HG03575 (cell line): ENCODE data around the gene GUCA1A.
"Not testable (repeated sequence)": the region's sequence is repeated elsewhere in the genome, so short reads cannot be mapped to it uniquely, and the experiment has no call there.

Experiments used
- ATAC-seq: cut with Tn5 transposase; IDR thresholded peaks from one replicate; pipeline ENCODE4 v1.9.1; 2021; ENCODE audit not compliant: unreplicated experiment, insufficient number of reproducible peaks, low FRiP score; ENCODE audit errors: extremely low read depth

Gene GUCA1A

DNA sequence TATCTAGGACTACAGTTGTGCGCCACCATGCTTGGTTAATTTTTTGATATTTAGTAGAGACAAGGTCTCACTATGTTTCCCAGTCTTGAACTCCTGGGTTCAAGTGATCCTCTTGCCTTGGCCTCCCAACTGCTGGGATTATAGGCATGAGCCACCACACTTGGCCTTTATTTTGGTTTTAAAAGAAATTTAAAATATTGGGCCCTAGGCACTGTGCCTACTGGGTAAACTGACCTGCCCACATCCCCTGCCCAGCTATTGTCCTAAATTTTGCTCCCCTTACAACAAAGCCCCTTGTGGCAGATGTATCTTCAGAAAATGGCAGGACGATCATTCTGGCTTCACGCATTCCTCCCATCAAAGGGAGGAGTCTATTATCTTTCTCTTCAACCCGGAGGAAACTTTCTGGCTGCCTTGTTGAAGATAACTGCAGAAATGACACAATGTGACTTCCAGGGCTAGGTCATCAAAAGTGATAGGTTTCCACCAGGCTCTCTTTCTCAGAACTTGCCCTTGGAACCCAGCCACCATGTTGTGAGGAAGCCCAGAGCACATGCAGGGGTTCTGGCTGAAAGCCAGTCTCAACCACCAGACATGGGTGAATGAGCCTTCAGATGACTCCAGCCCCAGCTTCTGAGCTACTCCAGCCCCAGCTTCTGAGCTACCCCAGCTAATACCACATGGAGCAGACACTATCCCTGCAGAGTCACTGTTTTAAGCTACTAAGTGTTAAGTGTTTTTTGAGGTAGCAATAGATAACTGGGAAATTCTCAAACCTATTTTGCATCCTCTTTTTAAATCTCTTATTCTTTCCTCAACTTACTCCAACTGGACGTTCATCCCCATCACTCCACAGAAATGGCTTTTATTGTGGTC, 26.2 kb downstream of the GUCA1A start:
- no peak for ATAC-seq

DNA sequence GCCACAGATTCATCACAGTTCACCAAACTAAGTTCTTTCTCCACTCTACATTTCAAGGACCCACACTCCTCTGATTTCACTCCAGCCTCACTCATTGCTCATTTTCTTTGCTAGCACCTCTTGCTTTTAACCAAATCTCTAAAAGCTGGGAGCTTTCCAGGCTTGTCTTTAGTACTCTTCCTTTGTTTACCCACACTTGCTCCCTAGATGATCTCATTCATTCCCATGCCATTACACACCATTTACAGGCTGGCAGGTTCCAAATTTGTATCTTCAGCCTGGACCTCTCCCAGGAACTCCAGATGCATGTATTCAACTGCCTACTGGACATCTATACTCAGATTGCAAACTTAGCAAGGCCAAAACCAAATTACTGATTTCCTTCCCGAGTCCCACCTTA, 26.9 kb downstream of the GUCA1A start:
- no peak for ATAC-seq

DNA sequence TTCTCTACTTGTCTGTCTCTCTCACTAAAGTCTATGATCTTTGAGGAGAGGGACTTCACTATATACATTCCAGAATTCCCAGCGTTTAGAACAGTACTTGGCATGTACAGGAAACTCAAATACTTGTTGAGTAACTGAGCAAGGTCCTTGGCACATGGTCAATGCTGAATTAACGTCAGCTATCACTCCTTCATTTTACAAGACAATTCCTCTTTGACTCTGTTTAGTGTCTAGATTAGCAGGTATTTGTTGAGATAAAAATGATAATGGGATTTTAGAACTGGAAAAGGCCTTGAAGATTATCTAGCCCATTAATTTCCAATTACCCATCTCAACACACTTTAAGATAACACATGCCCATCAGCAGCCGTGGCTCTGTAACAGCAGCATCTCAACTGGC, 28.2 kb downstream of the GUCA1A start:
- no peak for ATAC-seq

DNA sequence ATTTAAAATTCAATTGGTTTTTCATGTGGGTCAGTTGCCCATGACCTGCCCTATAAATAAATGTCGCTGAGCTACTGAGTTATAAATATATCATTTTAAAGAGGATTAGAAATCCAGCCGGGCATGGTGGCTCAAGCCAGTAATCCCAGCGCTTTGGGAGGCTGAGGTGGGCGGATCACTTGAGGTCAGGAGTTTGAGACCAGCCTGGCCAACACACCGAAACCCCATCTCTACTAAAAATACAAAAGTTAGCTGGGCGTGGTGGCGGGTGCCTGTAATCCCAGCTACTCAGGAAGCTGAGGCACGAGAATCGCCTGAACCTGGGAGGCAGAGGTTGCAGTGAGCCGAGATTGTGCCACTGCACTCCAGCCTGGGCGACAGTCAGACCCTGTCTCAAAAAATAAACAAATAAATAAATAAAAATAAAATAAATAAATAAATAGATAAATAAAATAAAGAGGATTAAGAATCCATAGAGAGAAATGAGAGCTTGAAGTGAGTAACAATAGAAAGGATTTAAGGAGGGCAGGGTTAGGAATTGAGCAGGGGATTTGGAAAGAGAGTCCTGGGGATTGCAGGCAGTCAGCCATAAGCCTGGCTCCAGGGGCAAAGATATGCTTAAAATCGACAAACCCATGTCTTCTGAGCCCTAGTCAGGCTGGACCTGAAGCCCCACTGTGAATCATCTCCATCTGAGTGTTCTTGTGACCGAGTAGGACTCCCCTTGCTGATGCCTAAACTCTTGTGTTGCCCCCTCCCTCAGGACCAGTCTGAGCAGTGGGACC, 29.2 kb downstream of the GUCA1A start:
- not testable (repeated sequence) for ATAC-seq

DNA sequence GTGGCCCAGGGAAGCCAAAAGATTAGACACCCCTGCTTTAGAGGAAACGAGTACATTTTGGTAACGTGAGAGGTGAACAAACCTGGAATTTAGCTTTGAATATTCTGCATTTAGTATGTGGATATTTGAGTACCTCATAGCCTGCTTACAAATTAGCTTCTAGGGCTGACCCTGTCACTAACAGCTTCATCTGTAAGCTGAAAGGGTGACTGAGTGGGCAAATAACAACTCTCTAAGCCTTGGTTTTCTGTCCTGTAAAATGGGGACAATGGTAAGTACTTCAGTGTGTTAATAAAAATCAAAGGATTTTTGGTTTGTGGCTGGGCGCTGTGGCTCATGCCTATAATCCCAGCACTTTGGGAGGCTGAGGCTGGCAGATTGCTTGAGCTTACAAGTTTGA, 30.0 kb downstream of the GUCA1A start:
- no peak for ATAC-seq

DNA sequence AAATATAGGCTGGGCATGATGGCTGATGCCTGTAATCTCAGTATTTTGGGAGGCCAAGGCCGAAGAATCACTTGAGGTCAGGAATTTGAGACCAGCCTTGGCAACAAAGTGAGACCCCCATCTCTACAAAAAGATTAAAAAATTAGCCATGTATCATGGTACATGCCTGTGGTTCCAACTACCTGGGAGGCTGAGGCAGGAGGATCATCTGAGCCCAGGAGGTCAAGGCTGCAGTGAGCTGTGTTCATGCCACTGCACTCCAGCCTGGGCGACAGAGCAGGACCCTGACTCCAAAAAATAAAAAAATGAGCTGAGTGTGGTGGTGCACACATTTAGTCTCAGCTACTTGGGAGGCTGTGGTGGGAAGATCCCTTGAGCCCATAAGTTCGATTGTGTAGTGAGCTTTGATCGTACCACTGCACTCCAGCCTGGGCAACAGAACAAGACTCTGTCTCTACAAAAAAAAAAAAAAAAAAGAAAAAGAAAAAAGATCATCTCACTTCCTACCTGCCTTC, 31.7 kb downstream of the GUCA1A start:
- no peak for ATAC-seq

DNA sequence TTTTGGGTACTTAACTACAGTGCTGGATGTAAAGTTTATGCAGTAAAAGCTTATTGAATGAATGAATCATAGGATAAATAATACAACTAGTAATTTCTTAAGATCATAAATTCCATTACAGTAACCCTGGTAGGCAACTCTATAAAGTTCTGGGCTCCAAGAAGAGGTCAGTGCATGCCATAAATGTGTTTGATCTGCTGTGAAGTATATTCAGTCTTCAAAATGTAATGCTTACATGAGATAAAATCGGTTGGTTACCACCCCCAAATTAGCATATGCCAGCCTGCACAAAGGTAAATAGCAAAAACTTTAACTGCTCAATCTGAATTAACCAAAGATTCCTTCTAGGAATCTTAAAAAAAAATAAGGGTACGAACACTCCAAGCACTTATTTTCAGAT, 34.4 kb downstream of the GUCA1A start:
- ATAC-seq: not testable (repeated sequence)

DNA sequence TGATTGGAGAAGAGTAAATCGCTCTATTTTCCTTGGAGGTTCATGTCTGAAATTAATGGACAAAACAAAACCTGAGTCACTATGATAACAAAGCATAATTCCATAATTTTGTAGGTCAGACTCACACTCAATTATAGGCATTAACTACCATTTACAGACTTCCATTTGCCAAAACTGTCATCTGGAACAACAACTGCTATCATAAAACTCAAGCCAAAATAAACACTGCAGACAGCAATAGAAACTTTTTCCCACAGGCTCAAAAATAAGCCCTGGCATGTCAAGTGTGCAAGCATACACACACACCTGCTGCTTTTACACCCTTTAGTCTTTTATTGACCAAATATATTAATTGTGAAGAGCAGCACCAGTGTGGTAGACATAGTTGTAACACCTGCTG, 37.4 kb downstream of the GUCA1A start:
- ATAC-seq: no peak

DNA sequence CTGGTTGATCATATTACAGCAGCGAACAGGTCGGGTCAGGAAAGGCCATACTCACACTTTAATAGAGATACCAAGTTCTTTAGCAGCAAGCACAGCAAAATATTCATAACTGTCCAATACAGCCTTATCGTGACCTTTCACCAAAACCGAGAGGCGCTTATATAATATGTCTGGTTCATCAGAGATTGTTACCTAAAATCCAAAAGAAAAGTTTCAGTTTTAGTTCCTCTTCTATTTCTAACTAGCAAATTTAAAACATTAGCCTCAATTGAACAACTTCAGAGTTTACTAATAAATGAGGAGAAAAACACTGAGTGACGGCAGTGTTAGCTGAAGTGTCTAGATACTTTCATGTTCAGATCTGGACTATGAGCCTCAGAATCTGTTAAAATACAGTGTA, 38.6 kb downstream of the GUCA1A start:
- ATAC-seq: no peak

DNA sequence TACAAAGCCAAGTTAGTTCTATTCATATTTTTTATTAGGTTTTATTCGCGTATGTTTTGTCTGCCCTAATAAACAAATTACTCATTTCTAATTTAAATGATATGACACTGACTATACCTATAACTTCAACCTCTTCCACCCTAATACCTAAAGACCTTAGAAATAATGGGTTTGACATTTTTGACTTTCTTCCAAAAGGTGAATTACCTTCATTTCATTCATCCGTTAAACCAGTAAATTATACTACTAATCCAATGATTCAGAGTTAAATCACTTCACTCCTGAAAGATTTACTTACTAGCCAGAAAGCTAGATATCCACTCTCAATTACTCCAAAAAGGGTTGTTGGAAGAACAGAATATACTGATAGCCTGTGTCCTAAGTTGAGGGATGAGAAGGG, 39.3 kb downstream of the GUCA1A start:
- no peak for ATAC-seq

DNA sequence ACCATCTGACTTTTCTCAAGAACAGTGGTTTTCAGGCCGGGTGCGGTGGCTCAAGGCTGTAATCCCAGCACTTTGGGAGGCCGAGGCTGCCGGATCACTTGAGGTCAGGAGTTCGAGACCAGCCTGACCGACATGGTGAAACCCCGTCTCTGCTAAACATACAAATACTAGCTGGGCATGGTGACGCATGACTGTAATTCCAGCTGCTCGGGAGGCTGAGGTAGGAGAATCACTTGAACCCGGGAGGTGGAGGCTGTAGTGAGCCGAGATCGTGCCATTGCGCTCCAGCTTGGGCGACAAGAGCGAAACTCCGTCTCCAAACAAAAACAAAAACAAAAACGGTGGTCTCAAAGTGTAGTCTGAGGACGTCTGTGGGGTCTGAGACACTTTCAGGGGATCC, 43.3 kb downstream of the GUCA1A start:
- not testable (repeated sequence) for ATAC-seq

DNA sequence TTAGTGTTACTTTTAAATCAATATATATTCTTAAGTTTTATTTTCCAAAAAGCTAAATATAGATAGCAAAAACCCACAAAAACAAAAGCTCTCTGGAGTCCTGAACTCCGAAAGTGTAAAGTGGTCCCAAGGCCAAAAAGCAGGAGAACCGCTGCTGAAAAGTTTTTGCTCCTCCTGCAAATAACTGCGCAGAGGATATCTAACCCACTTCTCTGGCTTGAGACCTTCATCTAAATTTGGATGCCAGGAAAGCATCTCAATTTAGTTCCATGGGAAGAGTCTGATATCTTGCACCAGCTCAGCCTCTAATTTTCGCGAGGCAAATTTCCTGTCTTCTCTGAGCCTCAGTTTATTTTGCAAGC, 44.0 kb downstream of the GUCA1A start:
- no peak for ATAC-seq

DNA sequence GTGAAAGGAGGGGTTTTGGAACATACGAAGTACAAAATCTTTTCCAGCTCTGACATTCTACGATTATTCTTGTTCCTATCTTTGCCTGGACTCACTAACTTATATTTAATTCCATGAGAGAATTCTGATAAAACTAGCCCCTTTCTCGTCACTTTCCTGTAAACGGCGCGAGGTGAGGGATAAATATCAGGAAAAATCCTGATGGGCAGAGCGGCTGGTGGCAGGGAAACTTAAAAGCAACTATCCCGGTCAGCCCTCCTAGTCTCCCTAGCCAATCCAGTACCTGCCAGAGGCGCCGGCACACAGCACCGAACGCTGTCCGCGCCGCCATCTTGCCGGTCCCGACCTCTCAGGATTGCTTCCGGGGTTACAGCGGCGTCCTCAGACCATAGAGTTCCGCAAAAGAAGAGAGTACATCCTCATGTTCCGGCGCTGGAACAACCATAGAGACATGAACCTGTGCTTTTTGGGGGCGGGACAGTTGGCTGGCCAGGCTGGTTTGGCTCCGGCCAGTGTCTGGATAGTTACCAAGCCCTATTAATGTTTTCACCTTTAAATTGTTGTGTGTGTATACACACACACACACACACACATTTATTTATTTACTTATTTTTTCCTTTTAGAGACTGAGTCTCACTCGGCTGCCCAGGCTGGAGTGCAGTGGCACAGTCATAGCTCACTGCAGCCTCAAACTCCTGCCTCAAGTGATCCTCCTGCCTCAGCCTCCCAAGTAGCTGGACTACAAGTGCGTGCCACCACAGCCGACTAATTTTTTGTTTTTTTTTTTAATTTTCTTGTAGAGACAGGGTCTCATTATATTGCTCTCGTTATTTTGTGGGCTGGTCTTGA, 44.6 kb downstream of the GUCA1A start, which contains the start of gene MRPS10:
MRPS10 (minus strand) TSS at position 343 of the 849 bp plus-strand sequence; CDS start at position 331, 12 bp downstream.
- ATAC-seq: peak; percentile 61

DNA sequence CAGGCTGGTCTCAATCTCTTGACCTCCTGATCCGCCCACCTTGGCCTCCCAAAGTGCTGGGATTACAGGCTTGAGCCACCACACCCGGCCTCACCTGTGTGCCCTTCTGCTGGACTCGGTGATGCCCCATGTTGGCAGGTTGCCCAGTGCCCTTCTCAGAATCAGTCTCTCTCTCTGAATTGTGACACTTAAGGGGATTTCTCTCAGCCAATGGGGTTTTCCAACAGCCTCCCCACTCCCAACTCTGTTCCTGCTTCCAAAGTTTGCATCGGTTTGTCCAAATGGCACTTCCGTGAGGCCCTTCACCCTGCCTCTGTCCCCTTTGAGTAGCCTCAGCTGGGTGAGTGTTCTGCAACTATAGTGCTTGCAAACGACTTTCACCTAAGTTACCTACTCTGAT, 47.6 kb downstream of the GUCA1A start:
- no peak for ATAC-seq

DNA sequence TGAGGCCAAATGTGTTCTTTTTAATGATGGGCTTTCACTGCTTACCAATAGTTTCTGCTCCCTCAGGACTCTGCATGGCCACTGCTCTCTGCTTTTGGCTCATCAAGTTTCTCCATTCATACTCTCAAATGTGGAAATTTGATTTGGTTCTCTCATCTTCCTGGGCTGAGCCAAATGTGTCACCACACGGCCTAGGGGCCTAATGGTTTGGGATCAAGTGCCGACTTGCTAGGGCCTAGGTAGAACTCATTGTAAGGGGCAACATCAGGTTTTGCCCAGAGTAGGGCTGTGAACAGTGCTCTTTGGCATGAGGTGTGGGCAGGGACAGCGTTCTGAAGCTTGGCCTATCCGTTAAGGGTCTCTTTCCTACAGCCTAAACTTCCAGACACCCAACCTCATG, 48.4 kb downstream of the GUCA1A start:
- no peak for ATAC-seq

DNA sequence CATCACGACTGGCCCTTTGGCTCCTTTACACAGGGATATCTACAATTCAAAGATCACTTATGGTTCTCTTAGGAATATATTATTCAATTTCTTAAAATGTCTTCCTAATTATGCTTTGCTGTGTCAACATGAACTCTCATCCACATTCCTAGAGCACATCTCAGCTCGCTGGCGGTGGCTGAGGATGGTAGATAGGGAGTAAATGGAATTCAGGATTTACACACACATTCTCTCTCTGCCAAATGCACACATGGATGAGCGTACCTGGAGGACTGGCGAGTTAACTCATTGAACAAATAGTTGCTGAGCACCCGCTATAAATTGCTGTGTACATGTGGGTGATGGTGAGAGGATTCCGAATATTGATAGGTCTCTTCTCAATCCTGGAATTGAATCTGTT, 49.3 kb downstream of the GUCA1A start:
- ATAC-seq: no peak

DNA sequence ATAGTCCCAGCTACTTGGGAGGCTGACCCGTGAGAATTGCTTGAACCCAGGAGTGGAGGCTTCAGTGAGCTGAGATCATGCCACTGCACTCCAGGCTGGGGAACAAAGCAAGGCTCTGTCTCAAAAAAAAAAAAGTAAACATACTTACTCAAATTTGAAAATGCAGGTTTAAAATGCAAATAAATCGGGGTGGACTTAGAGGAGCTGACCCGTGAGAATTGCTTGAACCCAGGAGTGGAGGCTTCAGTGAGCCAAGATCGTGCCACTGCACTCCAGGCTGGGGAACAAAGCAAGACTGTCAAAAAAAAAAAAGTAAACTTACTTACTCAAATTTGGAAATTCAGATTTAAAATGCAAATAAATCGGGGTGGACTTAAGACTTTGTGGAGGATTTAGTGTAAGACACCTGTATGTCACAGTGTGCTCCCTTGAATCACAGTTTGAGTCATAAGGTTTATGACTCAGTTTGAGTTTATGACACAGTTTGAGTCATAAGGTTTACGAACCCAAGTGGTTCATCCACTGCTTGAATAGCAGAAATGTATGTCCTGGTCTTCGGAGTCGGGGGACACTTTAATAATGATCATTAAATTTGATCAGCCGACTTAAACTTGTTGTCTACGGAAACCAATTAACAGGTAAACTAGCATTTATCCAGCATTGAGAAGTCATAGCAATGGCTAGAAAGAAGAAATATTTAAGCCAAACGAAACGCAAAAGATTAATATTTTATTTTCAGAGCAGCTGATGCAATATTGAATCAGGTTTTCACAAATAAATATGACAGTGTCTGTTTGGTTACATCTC, 51.3 kb downstream of the GUCA1A start:
- peak; percentile 53 for ATAC-seq

DNA sequence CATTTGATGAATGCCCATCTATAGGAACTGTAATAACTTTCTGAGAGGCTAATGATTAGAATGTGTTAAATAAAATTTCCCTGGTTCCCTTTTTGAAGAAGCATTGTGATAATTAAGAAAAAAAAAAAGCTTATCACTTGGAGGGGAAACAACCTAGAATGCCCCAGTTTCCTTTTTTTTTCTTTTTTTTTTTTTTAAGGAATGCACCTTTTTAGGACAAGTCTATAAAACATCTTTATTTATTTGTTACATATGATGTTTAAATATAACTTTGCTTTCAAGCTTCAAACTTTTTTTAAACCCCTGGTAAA, 51.8 kb downstream of the GUCA1A start:
- ATAC-seq: no peak

DNA sequence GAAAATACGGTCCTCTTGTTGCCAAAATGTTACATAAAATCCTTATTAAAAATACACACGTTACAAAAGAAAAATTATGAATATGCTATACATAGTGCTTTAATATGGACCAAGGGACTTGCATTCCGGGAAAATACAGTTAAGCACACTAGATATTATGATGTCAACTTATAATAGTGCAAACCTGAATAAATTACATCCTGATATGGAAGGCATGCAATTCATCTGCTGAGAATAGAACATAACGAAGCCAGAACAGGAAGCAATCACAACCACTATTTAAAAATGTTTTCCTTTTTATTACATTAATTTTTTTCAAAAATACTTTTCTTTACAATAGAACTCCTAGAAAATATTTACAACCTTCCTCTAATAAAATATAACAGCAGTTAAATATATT, 52.3 kb downstream of the GUCA1A start:
- ATAC-seq: no peak
